ENCODE results near the gene TRIM47.

Gene TRIM47

DNA sequence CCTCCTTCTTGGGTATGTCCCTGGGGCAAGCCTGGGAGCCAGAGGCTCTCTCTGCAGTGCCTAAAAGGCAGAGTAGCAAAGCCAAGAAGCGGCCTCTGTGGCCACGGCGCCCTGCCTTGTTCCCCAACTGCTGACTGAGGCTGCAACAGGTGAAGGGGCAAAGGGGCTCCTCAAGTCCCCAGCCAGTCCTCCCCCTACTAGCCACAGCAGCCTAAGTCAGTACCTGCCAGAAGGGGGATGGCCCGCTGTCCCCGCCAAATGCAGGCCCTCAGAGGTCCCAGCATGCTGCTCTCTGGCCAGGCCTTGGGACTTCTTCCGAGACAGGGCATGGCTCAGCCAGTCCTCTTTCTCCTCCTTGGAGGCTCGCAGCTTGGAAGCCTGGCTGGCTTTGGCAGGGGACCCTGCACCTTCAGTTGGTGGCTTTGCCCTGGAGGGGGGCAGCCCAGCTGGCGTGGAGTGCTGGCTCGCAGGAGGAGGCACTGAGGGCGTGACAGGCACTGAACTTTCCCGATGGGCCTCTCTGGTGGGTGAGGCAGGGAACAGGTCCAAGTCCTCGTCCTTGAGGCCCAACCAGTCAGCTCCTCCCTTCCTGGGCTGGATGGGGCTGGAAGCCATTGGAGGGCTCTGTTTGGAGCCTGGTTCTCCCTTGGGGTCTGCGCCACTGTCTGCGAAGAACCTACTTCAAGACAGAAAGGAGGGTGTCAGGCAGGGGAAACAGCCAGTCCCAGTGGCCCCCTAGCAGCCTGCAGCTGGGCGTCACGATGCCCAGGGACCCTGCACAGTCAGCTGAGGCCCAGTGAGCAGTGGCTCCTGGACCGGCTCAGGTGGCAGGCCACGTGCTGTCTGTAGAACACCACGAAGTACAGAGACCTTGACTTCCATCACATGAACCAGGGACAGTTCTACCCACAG, 44.8 kb upstream of the TRIM47 start:
- in situ Hi-C loops (cut with MboI; ENCODE audit: low sequenced_read_pairs, unreplicated experiment): loop anchor here (25.0 kb wide), 1 partner anchor 364 kb away; no protein-coding TSS in a partner anchor
- TF ChIP-seq, protein P1, sequence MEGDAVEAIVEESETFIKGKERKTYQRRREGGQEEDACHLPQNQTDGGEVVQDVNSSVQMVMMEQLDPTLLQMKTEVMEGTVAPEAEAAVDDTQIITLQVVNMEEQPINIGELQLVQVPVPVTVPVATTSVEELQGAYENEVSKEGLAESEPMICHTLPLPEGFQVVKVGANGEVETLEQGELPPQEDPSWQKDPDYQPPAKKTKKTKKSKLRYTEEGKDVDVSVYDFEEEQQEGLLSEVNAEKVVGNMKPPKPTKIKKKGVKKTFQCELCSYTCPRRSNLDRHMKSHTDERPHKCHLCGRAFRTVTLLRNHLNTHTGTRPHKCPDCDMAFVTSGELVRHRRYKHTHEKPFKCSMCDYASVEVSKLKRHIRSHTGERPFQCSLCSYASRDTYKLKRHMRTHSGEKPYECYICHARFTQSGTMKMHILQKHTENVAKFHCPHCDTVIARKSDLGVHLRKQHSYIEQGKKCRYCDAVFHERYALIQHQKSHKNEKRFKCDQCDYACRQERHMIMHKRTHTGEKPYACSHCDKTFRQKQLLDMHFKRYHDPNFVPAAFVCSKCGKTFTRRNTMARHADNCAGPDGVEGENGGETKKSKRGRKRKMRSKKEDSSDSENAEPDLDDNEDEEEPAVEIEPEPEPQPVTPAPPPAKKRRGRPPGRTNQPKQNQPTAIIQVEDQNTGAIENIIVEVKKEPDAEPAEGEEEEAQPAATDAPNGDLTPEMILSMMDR (IDR thresholded peaks at IDR 0.05; ENCODE audit: borderline replicate concordance, control extremely low read depth, extremely low read depth, insufficient read depth, missing control alignments): no peak
- DNase-seq (ENCODE audit: low spot score): no peak

DNA sequence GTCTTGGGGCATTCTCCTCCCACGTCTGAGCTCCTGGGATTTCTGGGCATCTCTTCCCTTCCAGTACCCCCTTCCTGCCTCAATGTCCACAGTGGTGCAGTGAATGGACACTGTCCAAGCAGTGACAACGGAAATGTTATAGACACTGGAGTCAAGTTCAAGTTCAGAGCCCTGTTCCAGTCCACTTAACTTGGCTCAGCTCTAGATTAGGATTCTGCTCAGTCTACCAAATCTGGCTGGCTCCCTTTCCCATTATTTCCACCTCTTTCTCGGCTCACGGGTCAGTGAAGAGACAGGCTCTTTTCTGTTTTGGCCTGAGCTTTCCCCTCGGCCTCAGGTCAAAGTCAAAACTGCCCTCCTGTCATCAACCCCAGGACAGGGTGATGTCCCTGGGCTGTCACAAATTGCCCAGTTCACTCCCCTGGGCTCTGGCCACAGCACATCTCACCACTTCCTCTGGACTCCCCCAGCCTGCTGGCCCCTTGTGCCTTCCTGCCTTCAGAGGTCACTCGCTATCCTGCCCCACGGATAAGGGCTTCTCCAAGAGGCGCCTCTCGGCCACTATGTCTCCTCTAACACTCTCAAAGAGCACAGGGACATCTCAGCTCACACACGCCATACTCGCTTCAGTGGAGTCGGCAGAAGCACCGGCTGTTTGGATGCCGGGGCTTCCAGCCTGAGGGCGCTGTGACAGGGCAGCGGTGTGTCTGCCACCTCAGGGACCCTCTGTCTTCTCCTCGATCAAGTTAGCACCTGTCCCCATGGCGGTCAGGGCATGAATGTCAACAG, 44.0 kb upstream of the TRIM47 start:
- in situ Hi-C loops (cut with MboI; ENCODE audit: low sequenced_read_pairs, unreplicated experiment): loop anchor here (25.0 kb wide), 1 partner anchor 365 kb away; no protein-coding TSS in a partner anchor
- TF ChIP-seq, protein P1 (IDR thresholded peaks at IDR 0.05; ENCODE audit: borderline replicate concordance, control extremely low read depth, extremely low read depth, insufficient read depth, missing control alignments): no peak
- DNase-seq (ENCODE audit: low spot score): no peak

DNA sequence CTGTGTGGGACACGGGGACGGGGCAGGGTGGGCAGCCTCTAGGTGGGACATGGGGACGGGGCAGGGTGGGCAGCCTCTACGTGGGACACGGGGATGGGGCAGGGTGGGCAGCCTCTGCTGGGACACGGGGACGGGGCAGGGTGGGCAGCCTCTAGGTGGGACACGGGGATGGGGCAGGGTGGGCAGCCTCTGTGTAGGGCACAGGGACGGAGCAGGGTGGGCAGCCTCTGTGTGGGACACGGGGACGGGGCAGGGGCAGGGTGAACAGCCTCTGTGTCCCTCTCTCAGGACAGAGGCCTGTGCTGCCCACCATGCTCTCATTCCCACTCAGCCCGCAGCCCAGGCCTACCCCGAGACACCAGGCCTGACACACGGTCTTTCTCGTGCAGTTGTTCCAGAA, 43.2 kb upstream of the TRIM47 start:
- in situ Hi-C loops (cut with MboI; ENCODE audit: low sequenced_read_pairs, unreplicated experiment): loop anchor here (25.0 kb wide), 1 partner anchor 366 kb away; no protein-coding TSS in a partner anchor
- TF ChIP-seq, protein P1 (IDR thresholded peaks at IDR 0.05; ENCODE audit: borderline replicate concordance, control extremely low read depth, extremely low read depth, insufficient read depth, missing control alignments): no peak
- no peak for DNase-seq (ENCODE audit: low spot score)

GRCh38 chr17:75920045-75920560, 41.7 kb upstream of the TRIM47 start:
- in situ Hi-C loops (cut with MboI; ENCODE audit: low sequenced_read_pairs, unreplicated experiment): loop anchor here (25.0 kb wide), 1 partner anchor 367 kb away; no protein-coding TSS in a partner anchor
- DNase-seq (ENCODE audit: low spot score): no peak
- TF ChIP-seq, protein P1 (IDR thresholded peaks at IDR 0.05; ENCODE audit: borderline replicate concordance, control extremely low read depth, extremely low read depth, insufficient read depth, missing control alignments): no peak

DNA sequence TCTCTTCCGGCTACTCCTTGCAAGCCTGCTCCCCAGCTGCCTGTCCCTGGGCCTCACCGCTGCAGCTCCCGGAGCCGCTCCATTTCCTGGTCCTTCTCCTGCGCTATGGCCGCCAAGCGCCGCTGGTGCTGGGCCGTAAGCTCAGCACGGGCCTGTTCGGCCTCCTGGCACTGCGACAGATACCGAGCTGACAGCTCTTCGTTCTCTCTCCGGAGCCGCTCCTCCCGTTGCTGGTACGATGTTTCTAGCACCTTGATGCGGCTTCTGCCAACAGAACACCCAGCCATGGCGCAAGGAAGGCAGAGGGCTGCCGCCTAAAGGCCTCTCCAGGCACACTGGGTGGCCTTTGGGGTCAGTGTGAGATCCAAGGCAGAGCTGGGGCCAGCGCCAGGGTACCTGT, 41.2 kb upstream of the TRIM47 start:
- no peak for DNase-seq (ENCODE audit: low spot score)
- in situ Hi-C loops (cut with MboI; ENCODE audit: low sequenced_read_pairs, unreplicated experiment): loop anchor here (25.0 kb wide), 1 partner anchor 368 kb away; no protein-coding TSS in a partner anchor
- TF ChIP-seq, protein P1 (IDR thresholded peaks at IDR 0.05; ENCODE audit: borderline replicate concordance, control extremely low read depth, extremely low read depth, insufficient read depth, missing control alignments): no peak

- TF ChIP-seq, protein P1 (IDR thresholded peaks at IDR 0.05; ENCODE audit: borderline replicate concordance, control extremely low read depth, extremely low read depth, insufficient read depth, missing control alignments): no peak
- DNase-seq (ENCODE audit: low spot score): no peak
- in situ Hi-C loops (cut with MboI; ENCODE audit: low sequenced_read_pairs, unreplicated experiment): loop anchor here (25.0 kb wide), 1 partner anchor 369 kb away; no protein-coding TSS in a partner anchor
Observed at GRCh38 chr17:75917917-75918445, 39.6 kb upstream of the TRIM47 start.
